Epidermal melanocyte (primary cell): Measurements from ENCODE around the gene PCBP1.
A peak's percentile ranks its signal among the peaks of the same experiment; 100 is the strongest.
"Not testable (repeated sequence)": the region's sequence is repeated elsewhere in the genome, so short reads cannot be mapped to it uniquely, and the experiment has no call there.

Experiments
- DNase-seq: peaks from one replicate; pipeline ENCODE4 v3.0.0; 2011; ENCODE audit warnings: low spot score; ENCODE audit not compliant: insufficient read length

Gene PCBP1

GRCh38 chr2:70123051-70123828 lies 36.0 kb downstream of the PCBP1 start:
- DNase-seq, result peak; percentile 64

GRCh38 chr2:70123829-70124116 lies 36.5 kb downstream of the PCBP1 start:
- DNase-seq, result no peak

GRCh38 chr2:70124983-70125480 lies 37.8 kb downstream of the PCBP1 start:
- DNase-seq, result no peak

GRCh38 chr2:70125498-70125898 lies 38.2 kb downstream of the PCBP1 start:
- no peak for DNase-seq

GRCh38 chr2:70126413-70126812 lies 39.1 kb downstream of the PCBP1 start:
- no peak for DNase-seq

- DNase-seq, result no peak
Measured at GRCh38 chr2:70128005-70128404, 40.7 kb downstream of the PCBP1 start.

GRCh38 chr2:70131344-70132143 lies 44.3 kb downstream of the PCBP1 start:
- DNase-seq, result not testable (repeated sequence)

GRCh38 chr2:70132244-70133126 lies 45.2 kb downstream of the PCBP1 start:
- no peak for DNase-seq

- DNase-seq, result no peak
Measured at GRCh38 chr2:70133127-70133452, 45.8 kb downstream of the PCBP1 start.

GRCh38 chr2:70133491-70134322 lies 46.4 kb downstream of the PCBP1 start:
- DNase-seq, result no peak

- not testable (repeated sequence) for DNase-seq
Measured at GRCh38 chr2:70134323-70134983, 47.2 kb downstream of the PCBP1 start.
